CD4-positive, alpha-beta T cell treated with Interleukin-12 subunit alpha and Interleukin-12 subunit beta, for 1 hour (primary cell): ENCODE measurements around the gene RAD51.

Source experiments
- DNase-seq: peaks from one replicate; pipeline ENCODE4 v3.0.0-alpha.2; 2020

RAD51 gene

GRCh38 chr15:40723919-40724318, 28.9 kb downstream of the RAD51 start:
- no peak for DNase-seq

- DNase-seq, result no peak
Observed at GRCh38 chr15:40731034-40731433, 36.1 kb downstream of the RAD51 start.

GRCh38 chr15:40736575-40736974, 41.6 kb downstream of the RAD51 start:
- no peak for DNase-seq

GRCh38 chr15:40737048-40737447, 42.1 kb downstream of the RAD51 start:
- no peak for DNase-seq

- DNase-seq, result no peak
Observed at GRCh38 chr15:40739047-40739446, 44.1 kb downstream of the RAD51 start.

- no peak for DNase-seq
Observed at GRCh38 chr15:40739854-40740253, 44.9 kb downstream of the RAD51 start.

GRCh38 chr15:40743485-40743901, 48.5 kb downstream of the RAD51 start:
- no peak for DNase-seq

GRCh38 chr15:40743921-40744814, 49.2 kb downstream of the RAD51 start:
- DNase-seq, result peak; percentile 81

GRCh38 chr15:40744815-40745152, 49.8 kb downstream of the RAD51 start:
- no peak for DNase-seq

- DNase-seq, result no peak
Observed at GRCh38 chr15:40746916-40747418, 52.0 kb downstream of the RAD51 start.

GRCh38 chr15:40747685-40748631, 53.0 kb downstream of the RAD51 start:
- DNase-seq, result no peak

- DNase-seq, result no peak
Observed at GRCh38 chr15:40749151-40749630, 54.2 kb downstream of the RAD51 start.

GRCh38 chr15:40750885-40751284, 55.9 kb downstream of the RAD51 start:
- DNase-seq, result no peak

GRCh38 chr15:40751745-40752144, 56.8 kb downstream of the RAD51 start:
- no peak for DNase-seq

GRCh38 chr15:40754574-40754882, 59.6 kb downstream of the RAD51 start:
- DNase-seq, result peak; percentile 33

- peak; percentile 94 for DNase-seq
Observed at GRCh38 chr15:40754883-40755811, 60.2 kb downstream of the RAD51 start, which contains the start of gene RMDN3. RMDN3 (minus strand) TSS chr15:40755254; CDS start chr15:40754783, 471 bp downstream.

GRCh38 chr15:40755812-40756208, 60.8 kb downstream of the RAD51 start:
- no peak for DNase-seq

GRCh38 chr15:40756938-40757337, 62.0 kb downstream of the RAD51 start:
- no peak for DNase-seq

- DNase-seq, result no peak
Observed at GRCh38 chr15:40759961-40760360, 65.0 kb downstream of the RAD51 start.

- DNase-seq, result peak; percentile 41
Observed at GRCh38 chr15:40762919-40763800, 68.2 kb downstream of the RAD51 start.
